Frontal cortex (tissue), 4 donors: ENCODE data around the gene YWHAQ. TPM values are rescaled to one million over a fixed set of nuclear protein-coding genes. Genes with fewer than 3 reads are reported as not detected.
A peak's percentile ranks its signal among the peaks of the same experiment; 100 is the strongest.

Source experiments
- DNase-seq, 2 donors: peaks; one replicate each; pipeline ENCODE4 v3.0.0; 2012; ENCODE audit warnings: low spot score in 2 of 2
- FAIRE-seq: peaks from 2 replicates; lab custom pipeline; 2012; peaks lifted over from hg19 to GRCh38; lab: Jason Lieb, UNC
- total RNA-seq: library from RNA; depleted of rRNA; stranded (reverse); fragments of >200 nt; gene quantifications from one replicate; pipeline ENCODE4 v1.2.3, GENCODE V29; 2014
- donor health status: control.
- donor health status: control.
- donor health status: control.

The YWHAQ gene
- 701 TPM for total RNA-seq

GRCh38 chr2:9630736-9631552 is at the start of gene YWHAQ:
YWHAQ (minus strand) TSS chr2:9630997; CDS start chr2:9630452, 545 bp downstream.
- peak; percentile 98 to 99 for DNase-seq
- peak; percentile 77 for FAIRE-seq

- DNase-seq (no peak), FAIRE-seq (no peak)
Observed at GRCh38 chr2:9680082-9680481, 49.3 kb upstream of the YWHAQ start.

GRCh38 chr2:9679218-9679617 is 48.4 kb upstream of the YWHAQ start:
- FAIRE-seq (no peak), DNase-seq (no peak)

GRCh38 chr2:9678544-9678943 is 47.7 kb upstream of the YWHAQ start:
- no peak for FAIRE-seq
- DNase-seq: no peak

DNA sequence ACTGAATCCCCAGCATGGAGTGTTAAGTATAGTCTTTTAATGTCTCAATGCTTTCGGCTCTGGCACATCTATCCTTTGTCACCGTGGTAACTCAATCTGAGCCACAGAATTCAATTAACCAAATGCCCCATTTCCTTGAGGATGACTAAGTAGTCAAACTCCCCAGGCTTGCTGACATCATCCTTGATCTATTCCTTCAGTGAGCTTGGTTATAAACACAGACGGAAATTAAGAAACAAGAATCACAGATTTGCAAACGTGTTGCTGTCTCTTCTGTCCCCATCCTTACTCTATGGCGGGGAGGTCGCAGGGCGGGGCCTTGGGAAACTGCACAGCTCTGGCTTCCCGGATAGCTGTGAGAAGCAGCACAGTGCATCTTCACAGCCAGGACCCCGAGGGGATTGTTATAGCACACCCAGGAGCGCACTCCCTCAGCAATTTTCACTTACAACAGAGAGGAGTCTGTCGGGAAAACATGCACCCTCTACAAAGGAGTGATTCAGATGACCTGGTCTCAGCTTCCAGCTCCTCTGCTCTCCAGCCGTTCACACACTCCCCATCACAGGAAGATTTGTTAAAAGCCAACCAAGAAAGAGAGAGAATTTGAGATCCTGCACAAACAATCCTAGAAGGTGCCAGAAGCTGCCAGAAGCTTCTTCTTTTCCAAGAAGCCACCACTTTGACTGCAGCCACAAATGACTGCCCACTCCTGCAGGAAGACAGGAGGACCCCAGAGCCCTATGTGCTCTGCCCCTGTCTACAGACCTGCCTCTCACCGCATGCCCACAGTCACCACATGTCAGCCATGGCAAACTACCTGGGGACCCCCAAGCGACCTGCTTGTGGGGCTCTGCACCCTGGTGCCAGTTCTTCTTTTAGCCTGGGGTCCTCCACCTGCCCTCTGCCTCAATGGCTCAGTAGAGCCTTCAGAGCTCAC is 44.9 kb upstream of the YWHAQ start:
- DNase-seq (peak in 1 of 2 donors; percentile 57), FAIRE-seq (no peak)

DNA sequence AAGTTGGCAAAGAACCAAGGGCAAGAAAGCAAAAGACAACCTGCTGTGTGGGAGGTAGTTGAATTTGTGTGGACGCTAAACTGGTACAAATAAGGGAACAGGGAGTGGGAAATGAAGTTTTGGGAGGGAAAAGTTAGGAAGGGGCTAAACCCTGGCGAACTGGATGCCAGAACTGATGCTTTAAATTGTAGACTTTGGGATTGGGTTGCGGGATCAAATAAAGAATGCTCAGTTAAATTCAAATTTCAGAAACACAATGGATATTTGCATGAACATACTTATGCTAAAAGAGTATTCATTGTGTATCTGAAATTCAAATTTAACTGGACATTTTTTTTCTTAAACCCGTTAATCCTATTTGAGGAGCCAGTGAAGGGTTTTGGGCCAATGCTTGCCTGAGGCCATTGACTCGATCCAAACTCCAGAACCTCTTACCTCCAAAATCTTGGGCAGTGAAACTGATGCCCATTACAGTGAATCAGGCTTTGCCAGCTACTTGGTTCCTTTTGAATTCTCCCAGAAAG is 44.2 kb upstream of the YWHAQ start:
- no peak for DNase-seq

DNA sequence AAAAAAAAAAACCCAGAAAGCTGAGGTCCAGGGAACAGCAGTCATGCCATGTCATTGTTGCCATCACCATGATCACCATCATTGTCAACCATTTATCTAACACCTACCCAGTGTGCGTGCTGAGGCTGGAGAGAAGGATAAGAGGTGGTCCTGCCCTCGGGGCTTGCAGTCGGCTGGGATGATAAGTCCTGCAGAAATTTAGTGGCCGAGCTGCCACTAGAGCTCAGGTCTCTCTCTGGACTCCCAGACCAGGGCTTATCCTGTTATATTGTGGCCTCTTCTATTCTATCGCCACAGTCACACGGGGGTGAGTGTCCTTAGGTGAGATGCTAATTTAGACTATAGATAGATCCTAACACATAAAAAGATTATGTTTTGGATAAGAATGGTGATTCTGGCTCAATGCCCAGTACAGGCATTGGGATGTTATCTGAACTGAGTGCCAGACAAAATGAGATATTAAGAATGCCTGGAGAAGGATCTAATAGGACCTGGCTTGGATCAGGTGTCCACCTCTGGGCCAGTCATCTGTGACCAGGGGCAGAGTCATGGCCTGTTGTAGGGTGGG is 43.2 kb upstream of the YWHAQ start:
- FAIRE-seq (no peak), DNase-seq (no peak)

More for the DNA sequence above, 44.2 kb upstream of the YWHAQ start:
- FAIRE-seq: no peak

GRCh38 chr2:9668687-9669345 is 38.0 kb upstream of the YWHAQ start:
- DNase-seq (no peak), FAIRE-seq (no peak)

GRCh38 chr2:9667826-9668225 is 37.0 kb upstream of the YWHAQ start:
- DNase-seq: no peak
- FAIRE-seq: no peak

DNA sequence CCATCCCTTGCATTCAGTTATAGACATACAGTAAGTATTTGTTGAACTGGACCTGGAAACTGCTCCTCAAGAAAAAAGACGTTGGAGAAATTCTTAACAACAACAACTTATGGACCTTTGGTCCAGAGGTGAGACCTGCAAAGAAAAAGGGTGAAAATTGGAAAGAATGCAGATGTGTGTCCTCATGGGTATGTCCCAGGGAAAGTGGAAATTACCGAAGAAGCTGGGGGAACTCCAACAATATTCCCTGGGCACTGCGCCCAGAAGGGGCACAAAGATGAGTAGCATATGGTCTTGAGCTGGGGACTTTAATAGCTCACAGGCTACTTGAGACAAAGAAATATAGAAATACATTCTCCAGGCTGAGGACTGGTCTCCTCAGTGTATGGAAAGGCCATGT is 35.5 kb upstream of the YWHAQ start:
- no peak for DNase-seq
- FAIRE-seq: no peak

- DNase-seq (no peak), FAIRE-seq (no peak)
Observed at GRCh38 chr2:9665898-9666297, 35.1 kb upstream of the YWHAQ start.

GRCh38 chr2:9664365-9664764 is 33.6 kb upstream of the YWHAQ start:
- FAIRE-seq (no peak), DNase-seq (no peak)

DNA sequence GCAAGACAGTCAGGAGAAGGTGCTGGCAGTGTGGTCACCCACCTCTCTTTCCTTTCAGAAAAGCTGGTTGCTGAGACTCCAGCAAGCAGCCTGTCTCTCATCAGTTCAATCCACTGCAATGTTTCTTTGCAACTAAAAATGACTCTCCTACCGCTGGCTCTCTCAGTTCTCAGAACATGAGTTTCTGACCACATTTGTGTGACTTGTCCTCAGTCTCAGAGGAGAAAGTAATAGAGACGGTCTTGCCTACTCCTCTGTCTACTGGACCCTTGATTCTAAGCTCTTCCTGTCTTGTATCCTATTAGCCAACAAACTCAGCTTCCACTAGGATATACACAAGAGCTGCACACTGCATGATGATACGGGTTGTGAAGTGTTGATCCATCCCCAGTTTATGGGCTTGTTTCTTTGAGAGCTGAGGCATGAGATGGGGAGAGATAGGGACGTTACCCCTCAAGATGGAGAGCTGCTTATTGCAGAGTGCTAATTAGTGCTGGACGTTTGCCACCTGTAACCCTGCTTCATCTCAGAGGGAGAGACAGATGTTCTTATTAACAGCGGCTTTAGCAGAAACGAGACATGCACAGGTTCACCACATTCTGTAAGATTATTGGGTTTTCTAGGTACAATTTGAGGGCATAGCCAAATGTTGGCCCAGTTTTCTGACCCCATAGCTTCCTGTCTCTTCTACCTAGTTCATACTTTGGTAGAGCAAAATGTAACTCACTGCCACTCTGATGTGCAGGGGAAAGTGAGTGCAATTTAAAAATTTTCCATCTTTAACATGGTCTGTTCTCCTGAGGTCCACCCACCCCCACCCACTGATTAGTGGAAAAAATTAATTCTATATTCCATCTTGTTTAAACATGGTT is 32.4 kb upstream of the YWHAQ start:
- FAIRE-seq (no peak), DNase-seq (no peak)

GRCh38 chr2:9661261-9661660 is 30.5 kb upstream of the YWHAQ start:
- no peak for FAIRE-seq
- no peak for DNase-seq

GRCh38 chr2:9660781-9661180 is 30.0 kb upstream of the YWHAQ start:
- FAIRE-seq (no peak), DNase-seq (no peak)

GRCh38 chr2:9660154-9660553 is 29.4 kb upstream of the YWHAQ start:
- DNase-seq (no peak), FAIRE-seq (no peak)

GRCh38 chr2:9658972-9659371 is 28.2 kb upstream of the YWHAQ start:
- DNase-seq: no peak
- no peak for FAIRE-seq

DNA sequence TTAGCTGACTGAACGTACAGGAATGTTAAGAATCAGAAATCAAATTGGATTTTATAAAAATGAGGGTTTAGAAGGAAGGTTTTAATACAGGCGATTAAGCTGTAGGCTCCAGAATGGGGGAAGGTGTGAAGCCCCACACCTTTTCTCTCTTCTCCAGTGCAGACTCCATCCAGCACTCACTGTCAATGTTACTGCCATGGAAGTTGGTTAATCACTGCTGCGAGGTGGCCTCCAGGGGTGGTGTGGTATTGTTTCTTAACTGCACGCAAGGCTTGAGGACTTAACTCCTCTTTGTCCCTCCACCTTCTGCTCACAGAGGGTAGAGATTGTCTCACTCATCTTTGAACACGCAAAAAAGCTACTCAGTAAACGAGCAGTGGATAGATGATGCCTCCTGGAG is 26.9 kb upstream of the YWHAQ start:
- DNase-seq (no peak), FAIRE-seq (no peak)

DNA sequence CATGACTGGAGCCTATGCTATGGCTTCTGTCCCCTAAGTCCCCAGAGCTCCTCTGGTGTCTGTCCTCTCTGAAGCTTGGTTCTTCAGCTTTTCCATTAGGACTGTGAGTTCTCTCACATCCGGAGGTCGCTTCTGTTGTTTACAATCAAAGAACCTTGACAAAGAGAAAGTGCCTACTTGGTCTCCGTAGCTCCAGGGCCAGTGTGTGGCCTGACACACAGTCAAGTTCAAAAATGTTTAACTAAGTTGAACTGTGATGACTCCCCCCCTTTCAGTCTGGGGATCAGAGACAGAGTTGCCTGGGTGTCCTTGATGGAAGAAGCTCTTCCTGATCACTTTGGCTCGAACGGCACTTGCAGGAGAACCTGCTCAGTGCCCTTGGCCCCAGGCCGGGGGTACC is 26.3 kb upstream of the YWHAQ start:
- FAIRE-seq: no peak
- DNase-seq: no peak
